ENCODE data around the gene PAX8. TPM values are rescaled to one million over a fixed set of nuclear protein-coding genes. Genes with fewer than 3 reads are reported as not detected.

Gene PAX8
- total RNA-seq, 2 experiments from 2014 or later = 2.6 to 4.1 TPM

- ChIA-PET CTCF (interaction anchor here (0.6 to 6.1 kb wide), 13 partner anchors 9 to 217 kb away, joined by 3 to 118 read pairs (median 6); no protein-coding TSS in a partner anchor), POLR2A (interaction anchor here (1.0 to 5.3 kb wide), 7 partner anchors 8 to 62 kb away, joined by 3 to 74 read pairs (median 14); no protein-coding TSS in a partner anchor)
- Mint-ChIP-seq H3K27me3 (peaks cover 2% of the 10 kb centered on the region), H3K4me1 (ENCODE audit: low read depth) (peaks cover 74% of the 10 kb centered on the region), H3K4me3 (peak overlapping the region; percentile 95), H3K27ac (peak overlapping the region; percentile 94), H3K36me3 (peaks cover 45% of the 10 kb centered on the region), H3K9me3 (peaks cover 6% of the 10 kb centered on the region)
- DNase-seq = no peak
- intact Hi-C loops (cut with micrococcal nuclease) = loop anchor here (1.0 kb wide), 1 partner anchor 15 kb away; no protein-coding TSS in a partner anchor
These were observed 105.8 kb downstream of the PAX8 start for GRCh38 chr2:113172721-113173541.

- ChIA-PET CTCF (interaction anchor here (1.1 to 6.1 kb wide), 3 partner anchors 27 to 34 kb away, joined by 3 to 118 read pairs (median 31); no protein-coding TSS in a partner anchor), POLR2A (interaction anchor here (5.3 kb wide), 1 partner anchor 14 kb away, joined by 74 read pairs; no protein-coding TSS in a partner anchor)
- intact Hi-C loops (cut with micrococcal nuclease) = no loop called here
- DNase-seq = peak; percentile 34
- Mint-ChIP-seq H3K36me3 (peaks cover 35% of the 10 kb centered on the region), H3K9me3 (peaks cover 6% of the 10 kb centered on the region), H3K27ac (peak overlapping the region; percentile 79), H3K4me1 (ENCODE audit: low read depth) (peaks cover 73% of the 10 kb centered on the region), H3K27me3 (peaks cover 2% of the 10 kb centered on the region), H3K4me3 (no peak overlapping the region)
These were observed 107.2 kb downstream of the PAX8 start for GRCh38 chr2:113171334-113172075.

- no peak for DNase-seq
- Mint-ChIP-seq H3K9me3 (peaks cover 6% of the 10 kb centered on the region), H3K27me3 (no peaks in the 10 kb centered on the region), H3K4me1 (ENCODE audit: low read depth) (peaks cover 68% of the 10 kb centered on the region), H3K36me3 (peaks cover 18% of the 10 kb centered on the region), H3K4me3 (no peak overlapping the region), H3K27ac (peak overlapping the region; percentile 24)
- intact Hi-C loops (cut with micrococcal nuclease) = no loop called here
- POLR2A ChIA-PET = no interaction called here
- CTCF ChIA-PET = no interaction called here
These were observed 109.1 kb downstream of the PAX8 start for GRCh38 chr2:113169586-113169985.

- H3K4me3 Mint-ChIP-seq = peak overlapping the region; percentile 61
- peaks cover 71% of the 10 kb centered on the region for H3K4me1 Mint-ChIP-seq (ENCODE audit: low read depth)
- H3K27me3 Mint-ChIP-seq = no peaks in the 10 kb centered on the region
- intact Hi-C loops (cut with micrococcal nuclease) = no loop called here
- peaks cover 6% of the 10 kb centered on the region for H3K9me3 Mint-ChIP-seq
- ChIA-PET POLR2A (no interaction called here), CTCF (interaction anchor here (1.2 to 4.8 kb wide), 2 partner anchors 30 to 31 kb away, joined by 3 to 37 read pairs; no protein-coding TSS in a partner anchor)
- DNase-seq = peak; percentile 52
- peak overlapping the region; percentile 94 for H3K27ac Mint-ChIP-seq
- peaks cover 13% of the 10 kb centered on the region for H3K36me3 Mint-ChIP-seq
These were observed 109.7 kb downstream of the PAX8 start for GRCh38 chr2:113169002-113169530.

GRCh38 chr2:113167962-113168340, 110.8 kb downstream of the PAX8 start:
- Mint-ChIP-seq H3K27ac (peak overlapping the region; percentile 94), H3K9me3 (peaks cover 6% of the 10 kb centered on the region), H3K4me1 (ENCODE audit: low read depth) (peaks cover 64% of the 10 kb centered on the region), H3K27me3 (no peaks in the 10 kb centered on the region), H3K36me3 (peaks cover 10% of the 10 kb centered on the region), H3K4me3 (peak overlapping the region; percentile 61)
- CTCF ChIA-PET = interaction anchor here (1.2 to 4.8 kb wide), 2 partner anchors 30 to 32 kb away, joined by 3 to 37 read pairs; no protein-coding TSS in a partner anchor
- no peak for DNase-seq
- POLR2A ChIA-PET = interaction anchor here (0.8 to 1.5 kb wide), 3 partner anchors 29 to 36 kb away, joined by 3 read pairs; no protein-coding TSS in a partner anchor
- intact Hi-C loops (cut with micrococcal nuclease) = loop anchor here (1.0 kb wide), 1 partner anchor 10 kb away; no protein-coding TSS in a partner anchor

GRCh38 chr2:113167115-113167932, 111.4 kb downstream of the PAX8 start:
- peak; percentile 71 for DNase-seq
- Mint-ChIP-seq H3K36me3 (peaks cover 10% of the 10 kb centered on the region), H3K27ac (peak overlapping the region; percentile 94), H3K9me3 (peaks cover 6% of the 10 kb centered on the region), H3K4me3 (peak overlapping the region; percentile 61), H3K27me3 (no peaks in the 10 kb centered on the region), H3K4me1 (ENCODE audit: low read depth) (peaks cover 63% of the 10 kb centered on the region)
- ChIA-PET POLR2A (interaction anchor here (0.6 to 1.5 kb wide), 5 partner anchors 8 to 37 kb away, joined by 3 to 9 read pairs (median 3); no protein-coding TSS in a partner anchor), CTCF (interaction anchor here (0.6 to 4.8 kb wide), 3 partner anchors 9 to 32 kb away, joined by 3 to 37 read pairs (median 3); no protein-coding TSS in a partner anchor)
- intact Hi-C loops (cut with micrococcal nuclease) = loop anchor here (1.0 kb wide), 1 partner anchor 9 kb away; no protein-coding TSS in a partner anchor

GRCh38 chr2:113166187-113166645, 112.5 kb downstream of the PAX8 start:
- H3K4me3 Mint-ChIP-seq = no peak overlapping the region
- POLR2A ChIA-PET = interaction anchor here (1.3 to 2.0 kb wide), 2 partner anchors 8 to 9 kb away, joined by 9 to 14 read pairs; partner anchors contain the start of gene PSD4
- peaks cover 7% of the 10 kb centered on the region for H3K36me3 Mint-ChIP-seq
- intact Hi-C loops (cut with micrococcal nuclease) = no loop called here
- DNase-seq = no peak
- peaks cover 52% of the 10 kb centered on the region for H3K4me1 Mint-ChIP-seq (ENCODE audit: low read depth)
- H3K27me3 Mint-ChIP-seq = no peaks in the 10 kb centered on the region
- peaks cover 3% of the 10 kb centered on the region for H3K9me3 Mint-ChIP-seq
- peak overlapping the region; percentile 43 for H3K27ac Mint-ChIP-seq
- CTCF ChIA-PET = interaction anchor here (0.8 to 4.8 kb wide), 2 partner anchors 9 to 28 kb away, joined by 5 to 37 read pairs; no protein-coding TSS in a partner anchor

Other genes with a start within 250 kb of the PAX8 start
- not detected for gene IL36B, start 226.1 kb downstream of the PAX8 start, total RNA-seq
- not detected for gene IL36RN, start 219.7 kb downstream of the PAX8 start, total RNA-seq
- not detected for gene IL1F10, start 211.0 kb downstream of the PAX8 start, total RNA-seq
- gene IL1RN, start 151.3 kb downstream of the PAX8 start, total RNA-seq = 10 to 100 TPM in 1 of 2 experiments, 1 to 10 TPM in 1; 9.8 to 10.5 TPM
- 100 to 1,000 TPM; 156 to 170 TPM for gene PSD4, start 105.0 kb downstream of the PAX8 start, total RNA-seq
- gene ZNG1B, start 158.8 kb upstream of the PAX8 start, total RNA-seq = 10 to 100 TPM; 28.0 to 35.3 TPM
- gene FOXD4L1, start 219.7 kb upstream of the PAX8 start, total RNA-seq = under 1 TPM in 1 of 2 experiments, not detected in 1; 0.12 TPM